Bronchial epithelial cell (primary cell): ENCODE data around the gene PGP. TPM values are rescaled to one million over a fixed set of nuclear protein-coding genes. Genes with fewer than 3 reads are reported as not detected.

ENCODE experiments used
- DNase-seq: peaks from one replicate; pipeline ENCODE4 v3.0.0-alpha.2; 2010; ENCODE audit warnings: low read depth
- FAIRE-seq: peaks from 2 replicates; lab custom pipeline; 2011; peaks lifted over from hg19 to GRCh38; lab: Jason Lieb, UNC
- H3K27me3 ChIP-seq: 2 replicates; pipeline ENCODE4 v1.5.1; 2011; ENCODE audit warnings: low read length; ENCODE audit not compliant: control insufficient read depth, insufficient read depth
- H3K36me3 ChIP-seq: 2 replicates; pipeline ENCODE4 v1.5.1; 2011; ENCODE audit warnings: low read length; ENCODE audit not compliant: control insufficient read depth, insufficient read depth
- H3K4me3 ChIP-seq: 2 replicates; pipeline ENCODE4 v1.5.1; 2011; ENCODE audit warnings: mild to moderate bottlenecking, low read depth, low read length, control low read depth
- total RNA-seq: library from RNA; depleted of rRNA; stranded (reverse); fragments of >200 nt; gene quantifications from 2 replicates; pipeline ENCODE4 v1.2.1, GENCODE V29; 2014
- TF ChIP-seq, protein P1 (sequence below): IDR thresholded peaks from 2 replicates; pipeline ENCODE4 v1.5.1; 2011; ENCODE audit warnings: mild to moderate bottlenecking, moderate library complexity, low read length, control low read depth, inconsistent platforms; ENCODE audit not compliant: insufficient read depth, severe bottlenecking

Gene PGP
- total RNA-seq, 1 donor from 2014 or later: 9.5 TPM

DNA sequence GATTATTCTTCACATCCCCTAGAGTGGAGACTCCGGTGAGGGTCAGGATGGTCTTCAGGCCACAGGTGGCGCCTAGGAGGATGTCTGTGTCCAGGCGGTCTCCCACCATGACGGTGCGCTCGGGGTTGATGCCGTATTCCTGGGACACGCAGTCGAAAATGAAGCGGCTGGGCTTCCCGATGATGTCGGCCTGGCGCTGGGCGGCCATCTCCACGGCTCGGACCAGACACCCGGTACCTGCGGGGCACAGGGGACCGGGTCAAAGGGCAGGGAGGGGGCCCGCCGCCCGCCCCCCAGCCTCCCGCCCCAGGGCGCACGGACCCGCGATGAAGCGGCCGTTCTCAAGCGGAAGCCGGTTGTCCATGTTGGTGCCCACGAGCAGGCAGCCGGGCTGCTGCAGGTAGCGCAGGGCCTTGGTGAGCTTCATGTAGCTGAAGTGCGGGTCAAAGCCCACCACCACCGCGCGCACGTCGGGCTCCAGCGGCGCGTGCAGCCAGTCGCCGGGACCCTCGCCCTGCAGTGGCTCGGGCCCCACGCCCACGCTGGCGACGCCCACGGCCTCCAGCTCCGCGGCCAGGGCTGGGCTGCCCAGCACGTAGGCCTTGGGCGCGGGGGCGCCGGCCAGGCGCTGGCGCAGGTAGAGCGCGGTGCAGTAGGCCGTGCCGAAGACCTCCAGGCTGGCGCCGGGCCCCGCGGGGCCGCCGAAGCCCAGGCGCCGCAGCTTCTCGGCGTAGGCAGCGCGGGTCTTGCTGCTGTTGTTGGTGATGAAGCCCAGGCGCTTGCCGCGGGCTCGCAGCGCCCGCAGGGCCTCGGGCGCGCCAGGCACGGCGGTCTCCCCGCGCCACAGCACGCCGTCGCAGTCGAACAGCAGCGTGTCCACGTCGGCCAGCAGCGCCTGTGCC, 572 bp downstream of the PGP start:
- Histone ChIP-seq H3K4me3 (peak overlapping the region; percentile 65), H3K36me3 (peaks cover 6% of the 10 kb centered on the region), H3K27me3 (no peaks in the 10 kb centered on the region)
- DNase-seq (no peak), FAIRE-seq (no peak)
- TF ChIP-seq, protein P1, sequence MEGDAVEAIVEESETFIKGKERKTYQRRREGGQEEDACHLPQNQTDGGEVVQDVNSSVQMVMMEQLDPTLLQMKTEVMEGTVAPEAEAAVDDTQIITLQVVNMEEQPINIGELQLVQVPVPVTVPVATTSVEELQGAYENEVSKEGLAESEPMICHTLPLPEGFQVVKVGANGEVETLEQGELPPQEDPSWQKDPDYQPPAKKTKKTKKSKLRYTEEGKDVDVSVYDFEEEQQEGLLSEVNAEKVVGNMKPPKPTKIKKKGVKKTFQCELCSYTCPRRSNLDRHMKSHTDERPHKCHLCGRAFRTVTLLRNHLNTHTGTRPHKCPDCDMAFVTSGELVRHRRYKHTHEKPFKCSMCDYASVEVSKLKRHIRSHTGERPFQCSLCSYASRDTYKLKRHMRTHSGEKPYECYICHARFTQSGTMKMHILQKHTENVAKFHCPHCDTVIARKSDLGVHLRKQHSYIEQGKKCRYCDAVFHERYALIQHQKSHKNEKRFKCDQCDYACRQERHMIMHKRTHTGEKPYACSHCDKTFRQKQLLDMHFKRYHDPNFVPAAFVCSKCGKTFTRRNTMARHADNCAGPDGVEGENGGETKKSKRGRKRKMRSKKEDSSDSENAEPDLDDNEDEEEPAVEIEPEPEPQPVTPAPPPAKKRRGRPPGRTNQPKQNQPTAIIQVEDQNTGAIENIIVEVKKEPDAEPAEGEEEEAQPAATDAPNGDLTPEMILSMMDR: no peak

DNA sequence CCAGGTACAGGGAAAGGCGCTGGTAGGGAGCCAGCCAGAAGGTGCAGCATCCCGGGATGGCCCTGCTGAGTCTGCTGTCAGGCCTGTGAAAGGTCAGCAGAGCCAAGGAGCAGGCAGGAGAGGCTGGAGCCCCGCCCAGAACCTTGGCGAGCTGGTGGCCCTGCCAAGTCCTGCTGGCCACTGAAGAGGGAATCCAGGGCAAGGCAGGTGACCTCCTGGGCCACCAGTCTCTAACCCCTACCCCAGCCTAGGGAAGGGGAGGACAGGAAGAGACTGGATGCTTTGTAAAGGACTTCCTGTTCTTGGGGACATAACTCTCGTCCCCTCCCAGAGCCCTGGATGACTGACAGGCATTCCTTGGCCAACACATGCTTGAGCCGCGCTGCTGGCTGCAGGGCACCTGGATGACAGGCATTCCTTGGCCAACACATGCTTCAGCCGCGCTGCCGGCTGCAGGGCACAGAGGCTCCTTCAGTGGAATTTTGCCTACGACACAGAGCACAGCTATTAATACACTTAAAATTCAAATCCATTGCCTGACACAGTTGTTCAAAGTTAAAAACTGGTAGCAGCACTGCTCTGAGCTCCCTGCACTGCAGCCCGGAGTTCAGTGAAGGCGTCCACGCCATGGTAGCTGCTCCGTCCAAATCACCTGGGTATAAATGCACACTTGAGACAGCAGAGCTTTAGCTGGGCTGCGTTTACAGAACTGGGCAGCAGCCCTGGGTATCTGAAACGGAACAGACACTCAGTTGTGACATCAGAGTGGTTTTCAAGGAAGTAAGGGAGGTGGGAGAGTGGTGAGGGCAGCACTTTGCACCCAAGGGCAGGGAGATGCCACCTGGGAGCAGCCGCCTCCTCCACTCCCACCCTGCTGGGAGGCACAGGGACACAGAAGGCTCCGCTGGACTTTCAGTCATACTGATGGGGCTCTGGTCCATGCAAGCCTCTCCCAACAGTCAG, 2.0 kb downstream of the PGP start:
- no peak for FAIRE-seq
- no peaks in the 10 kb centered on the region for H3K27me3 ChIP-seq
- H3K36me3 ChIP-seq: peaks cover 14% of the 10 kb centered on the region
- DNase-seq: peak; percentile 22
- TF ChIP-seq, protein P1: no peak
- peak overlapping the region; percentile 65 for H3K4me3 ChIP-seq

DNA sequence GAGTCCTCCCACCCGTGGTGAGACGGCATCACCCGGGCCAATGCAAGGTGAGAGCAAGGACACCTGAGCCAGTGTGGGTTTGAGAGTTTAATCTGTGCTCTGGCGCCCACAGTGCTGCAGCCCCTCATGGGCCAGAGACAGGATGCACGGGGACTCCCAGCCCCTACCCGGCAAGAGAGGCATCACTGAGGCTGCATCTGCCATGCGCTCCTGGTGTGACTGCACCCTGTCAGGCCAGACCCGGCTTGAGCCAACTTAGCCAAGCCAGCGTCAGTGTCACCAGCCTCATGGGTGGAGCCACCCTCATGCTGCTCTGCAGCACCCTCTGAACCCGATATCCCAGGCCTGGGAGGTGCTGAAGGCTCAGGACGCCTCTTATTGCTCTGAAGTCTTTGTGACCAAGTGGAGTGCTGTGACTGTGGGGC, 2.7 kb downstream of the PGP start:
- Histone ChIP-seq H3K4me3 (no peak overlapping the region), H3K36me3 (peaks cover 18% of the 10 kb centered on the region), H3K27me3 (no peaks in the 10 kb centered on the region)
- TF ChIP-seq, protein P1: no peak
- FAIRE-seq (no peak), DNase-seq (no peak)

DNA sequence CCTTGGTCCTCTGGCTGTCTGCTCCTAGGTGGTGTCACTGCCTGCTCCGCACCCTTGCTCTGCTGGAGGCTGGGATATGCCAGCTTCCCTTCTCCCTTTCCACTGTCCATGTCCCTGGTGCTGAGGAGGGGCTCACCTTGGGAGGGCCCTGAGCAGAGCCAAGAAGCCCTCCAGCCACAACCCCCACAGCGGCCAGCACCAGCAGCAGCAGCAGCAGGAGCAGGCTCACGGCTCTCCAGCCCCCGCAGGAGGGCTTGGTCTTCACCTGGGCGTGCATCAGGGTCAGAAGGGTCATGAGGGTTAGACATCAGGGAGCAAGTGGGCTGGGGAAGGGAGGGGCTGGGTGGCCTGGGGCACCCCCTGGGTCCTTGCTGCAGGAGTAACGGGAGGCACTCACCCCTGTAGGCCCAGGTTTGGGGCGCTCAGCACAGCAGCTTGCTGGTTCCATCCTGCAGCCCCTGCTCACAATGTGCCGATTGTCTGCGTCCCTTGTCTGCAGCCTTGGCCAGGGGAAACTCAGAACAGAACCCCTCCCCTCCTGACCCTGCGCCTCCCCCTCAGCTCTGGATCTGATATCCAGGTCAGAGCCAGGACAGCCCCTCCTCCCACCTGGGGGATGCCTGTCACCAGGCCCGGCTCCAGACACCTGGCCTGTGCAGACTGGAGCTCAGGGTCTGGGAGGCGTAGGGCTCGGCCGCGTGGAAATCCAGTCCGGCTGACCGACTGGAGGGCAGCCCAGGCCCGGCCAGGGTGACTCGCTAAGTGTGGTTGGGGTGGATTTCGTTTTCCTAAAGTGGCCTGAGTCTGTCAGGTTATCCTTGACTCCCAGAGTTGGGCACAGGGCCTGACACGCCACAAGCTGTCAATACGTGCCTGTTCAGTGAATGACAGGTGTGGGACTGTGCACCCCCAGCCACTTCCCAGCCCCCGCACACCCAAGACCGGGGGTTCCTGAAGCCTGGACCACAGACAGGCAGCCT, 4.0 kb downstream of the PGP start, which contains the start of gene BRICD5:
Gene BRICD5, minus strand, starts transcription at position 478 of the 980 bp plus-strand sequence. Its CDS starts 30 bp downstream, at position 448.
- no peak for FAIRE-seq
- TF ChIP-seq, protein P1: no peak
- peaks cover 18% of the 10 kb centered on the region for H3K36me3 ChIP-seq
- H3K27me3 ChIP-seq: no peaks in the 10 kb centered on the region
- H3K4me3 ChIP-seq: no peak within 1 kb of the TSS
- no peak for DNase-seq

DNA sequence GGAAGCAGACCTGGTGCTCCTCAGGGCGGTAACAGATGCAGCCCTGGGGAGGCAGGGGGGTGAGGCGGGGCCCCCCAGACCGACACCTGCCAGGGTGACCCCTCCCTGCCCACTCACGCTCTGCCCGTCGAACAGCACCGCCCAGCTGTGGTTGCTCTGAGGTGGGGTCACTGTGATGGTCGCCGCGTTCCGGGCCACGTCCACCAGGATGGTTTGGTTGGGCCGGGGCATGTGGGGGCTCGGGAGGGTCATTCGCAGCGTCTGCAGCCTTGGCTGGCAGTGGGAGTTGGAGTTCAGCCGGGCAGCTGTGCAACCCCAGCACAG, 4.7 kb downstream of the PGP start:
- DNase-seq: no peak
- TF ChIP-seq, protein P1: no peak
- Histone ChIP-seq H3K36me3 (peaks cover 18% of the 10 kb centered on the region), H3K27me3 (no peaks in the 10 kb centered on the region), H3K4me3 (no peak overlapping the region)
- no peak for FAIRE-seq
